ENCODE results near the gene CKMT2. TPM values are rescaled to one million over a fixed set of nuclear protein-coding genes. Genes with fewer than 3 reads are reported as not detected.

Gene CKMT2
- total and polyA plus RNA-seq, 2 of the 8 experiments (the other 6 are each of a cell fraction or from before 2014, with no cell fraction given) = 2.4 to 5.0 TPM

GRCh38 chr5:81253875-81254274 is 20.8 kb downstream of the CKMT2 start (continued):
- TF ChIP-seq RBBP5 (IDR thresholded peaks at IDR 0.05; ENCODE audit: borderline replicate concordance, low read depth, low read length) (no peak), SP4 (IDR thresholded peaks at IDR 0.05; ENCODE audit: low read length) (no peak), CBX5 (IDR thresholded peaks at IDR 0.05; ENCODE audit: low read depth, low read length) (no peak), ATF3 (IDR thresholded peaks at IDR 0.05; ENCODE audit: insufficient read depth, low read depth, low read length) (no peak), SAP30 (IDR thresholded peaks at IDR 0.05; ENCODE audit: insufficient read depth, insufficient replicate concordance, low read length) (no peak)
- TF ChIP-seq, protein P1, sequence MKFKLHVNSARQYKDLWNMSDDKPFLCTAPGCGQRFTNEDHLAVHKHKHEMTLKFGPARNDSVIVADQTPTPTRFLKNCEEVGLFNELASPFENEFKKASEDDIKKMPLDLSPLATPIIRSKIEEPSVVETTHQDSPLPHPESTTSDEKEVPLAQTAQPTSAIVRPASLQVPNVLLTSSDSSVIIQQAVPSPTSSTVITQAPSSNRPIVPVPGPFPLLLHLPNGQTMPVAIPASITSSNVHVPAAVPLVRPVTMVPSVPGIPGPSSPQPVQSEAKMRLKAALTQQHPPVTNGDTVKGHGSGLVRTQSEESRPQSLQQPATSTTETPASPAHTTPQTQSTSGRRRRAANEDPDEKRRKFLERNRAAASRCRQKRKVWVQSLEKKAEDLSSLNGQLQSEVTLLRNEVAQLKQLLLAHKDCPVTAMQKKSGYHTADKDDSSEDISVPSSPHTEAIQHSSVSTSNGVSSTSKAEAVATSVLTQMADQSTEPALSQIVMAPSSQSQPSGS (IDR thresholded peaks at IDR 0.05; ENCODE audit: low read length) = no peak

Measured in H1 (cell line).